Measurements from ENCODE around the gene ZNF611.
A peak's percentile ranks its signal among the peaks of the same experiment; 100 is the strongest.
"Not testable (repeated sequence)": the region's sequence is repeated elsewhere in the genome, so short reads cannot be mapped to it uniquely, and the experiment has no call there.

ZNF611 gene

GRCh38 chr19:52692431-52693008 lies 42.3 kb downstream of the ZNF611 start:
- TF ChIP-seq, protein P1, sequence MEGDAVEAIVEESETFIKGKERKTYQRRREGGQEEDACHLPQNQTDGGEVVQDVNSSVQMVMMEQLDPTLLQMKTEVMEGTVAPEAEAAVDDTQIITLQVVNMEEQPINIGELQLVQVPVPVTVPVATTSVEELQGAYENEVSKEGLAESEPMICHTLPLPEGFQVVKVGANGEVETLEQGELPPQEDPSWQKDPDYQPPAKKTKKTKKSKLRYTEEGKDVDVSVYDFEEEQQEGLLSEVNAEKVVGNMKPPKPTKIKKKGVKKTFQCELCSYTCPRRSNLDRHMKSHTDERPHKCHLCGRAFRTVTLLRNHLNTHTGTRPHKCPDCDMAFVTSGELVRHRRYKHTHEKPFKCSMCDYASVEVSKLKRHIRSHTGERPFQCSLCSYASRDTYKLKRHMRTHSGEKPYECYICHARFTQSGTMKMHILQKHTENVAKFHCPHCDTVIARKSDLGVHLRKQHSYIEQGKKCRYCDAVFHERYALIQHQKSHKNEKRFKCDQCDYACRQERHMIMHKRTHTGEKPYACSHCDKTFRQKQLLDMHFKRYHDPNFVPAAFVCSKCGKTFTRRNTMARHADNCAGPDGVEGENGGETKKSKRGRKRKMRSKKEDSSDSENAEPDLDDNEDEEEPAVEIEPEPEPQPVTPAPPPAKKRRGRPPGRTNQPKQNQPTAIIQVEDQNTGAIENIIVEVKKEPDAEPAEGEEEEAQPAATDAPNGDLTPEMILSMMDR (IDR thresholded peaks at IDR 0.05; ENCODE audit: low read depth, low read length, missing control alignments): no peak
- no peak overlapping the region for H3K4me3 ChIP-seq (replicated peaks; ENCODE audit: low read depth, low read length)
- no peak for DNase-seq (ENCODE audit: extremely low read depth, low read depth)

DNA sequence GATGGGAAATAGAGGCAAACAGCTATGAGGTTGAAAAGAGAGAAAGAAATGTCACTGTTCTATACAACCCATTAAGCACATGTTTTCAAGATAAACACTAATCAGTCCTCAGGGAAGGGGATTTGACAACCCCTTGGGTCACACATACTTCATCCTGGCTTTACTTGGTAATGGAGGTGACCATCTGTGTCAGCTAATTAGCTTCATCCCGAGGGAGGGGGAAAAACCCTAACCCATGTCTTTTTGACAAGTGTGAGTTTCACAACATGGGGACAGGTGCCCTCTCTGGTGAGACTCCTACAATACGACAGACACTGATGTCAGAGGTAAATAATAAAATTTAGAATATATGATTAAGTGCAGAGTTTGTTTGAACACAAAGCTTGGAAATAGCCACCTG lies 43.1 kb downstream of the ZNF611 start:
- TF ChIP-seq, protein P1 (IDR thresholded peaks at IDR 0.05; ENCODE audit: low read depth, low read length, missing control alignments): no peak
- no peak for DNase-seq (ENCODE audit: extremely low read depth, low read depth)
- no peak overlapping the region for H3K4me3 ChIP-seq (replicated peaks; ENCODE audit: low read depth, low read length)

- H3K4me3 ChIP-seq (replicated peaks; ENCODE audit: low read depth, low read length): no peak overlapping the region
- DNase-seq (ENCODE audit: extremely low read depth, low read depth): no peak
- TF ChIP-seq, protein P1 (IDR thresholded peaks at IDR 0.05; ENCODE audit: low read depth, low read length, missing control alignments): no peak
Observed at GRCh38 chr19:52691215-52691610, 43.6 kb downstream of the ZNF611 start.

DNA sequence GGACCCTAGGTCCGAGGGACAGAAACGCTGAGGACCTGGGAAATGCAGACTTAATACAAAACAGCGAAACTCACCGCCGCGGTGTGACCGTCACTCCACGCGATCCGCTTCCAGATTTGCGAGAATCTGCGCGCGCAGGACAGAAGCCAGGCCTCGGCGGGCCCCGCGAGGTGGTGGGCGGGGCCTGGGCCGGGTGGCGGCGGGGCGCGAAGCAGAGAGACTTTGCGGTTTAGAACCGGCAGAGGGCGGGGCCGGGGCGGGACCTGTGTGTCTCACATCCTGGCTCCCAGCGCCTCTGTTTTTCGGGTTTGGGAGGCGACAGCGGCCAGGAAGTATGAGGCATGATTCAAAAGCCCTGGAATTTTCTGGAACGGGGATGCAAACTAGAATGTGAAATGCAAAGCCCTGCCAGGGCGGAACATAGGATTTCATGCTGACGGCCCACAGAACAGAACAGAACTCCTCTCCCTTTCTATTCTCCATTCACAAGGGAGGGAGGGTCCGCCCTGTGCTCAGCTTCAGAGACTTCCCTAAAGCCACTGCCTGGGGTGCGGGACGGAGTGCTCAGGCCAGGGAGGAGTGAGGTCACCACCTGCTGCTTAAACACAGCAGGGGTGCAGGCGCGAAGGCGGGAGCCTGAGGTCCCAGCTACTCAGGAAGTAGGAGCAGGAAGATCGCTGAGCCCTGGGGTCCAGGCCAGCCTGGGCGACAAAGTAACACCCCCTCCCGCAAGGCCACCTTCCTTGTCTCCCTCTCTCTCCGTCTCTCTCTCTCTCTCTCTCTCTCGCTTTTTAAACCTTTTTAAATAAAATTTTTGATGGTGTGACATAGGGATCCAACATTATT lies 44.3 kb downstream of the ZNF611 start:
- TF ChIP-seq, protein P1 (IDR thresholded peaks at IDR 0.05; ENCODE audit: low read depth, low read length, missing control alignments): no peak
- H3K4me3 ChIP-seq (replicated peaks; ENCODE audit: low read depth, low read length): peak overlapping the region; percentile 63
- peak; percentile 59 for DNase-seq (ENCODE audit: extremely low read depth, low read depth)

- peak overlapping the region; percentile 63 for H3K4me3 ChIP-seq (replicated peaks; ENCODE audit: low read depth, low read length)
- DNase-seq (ENCODE audit: extremely low read depth, low read depth): no peak
- TF ChIP-seq, protein P1 (IDR thresholded peaks at IDR 0.05; ENCODE audit: low read depth, low read length, missing control alignments): no peak
Observed at GRCh38 chr19:52689843-52690368, 44.9 kb downstream of the ZNF611 start.

DNA sequence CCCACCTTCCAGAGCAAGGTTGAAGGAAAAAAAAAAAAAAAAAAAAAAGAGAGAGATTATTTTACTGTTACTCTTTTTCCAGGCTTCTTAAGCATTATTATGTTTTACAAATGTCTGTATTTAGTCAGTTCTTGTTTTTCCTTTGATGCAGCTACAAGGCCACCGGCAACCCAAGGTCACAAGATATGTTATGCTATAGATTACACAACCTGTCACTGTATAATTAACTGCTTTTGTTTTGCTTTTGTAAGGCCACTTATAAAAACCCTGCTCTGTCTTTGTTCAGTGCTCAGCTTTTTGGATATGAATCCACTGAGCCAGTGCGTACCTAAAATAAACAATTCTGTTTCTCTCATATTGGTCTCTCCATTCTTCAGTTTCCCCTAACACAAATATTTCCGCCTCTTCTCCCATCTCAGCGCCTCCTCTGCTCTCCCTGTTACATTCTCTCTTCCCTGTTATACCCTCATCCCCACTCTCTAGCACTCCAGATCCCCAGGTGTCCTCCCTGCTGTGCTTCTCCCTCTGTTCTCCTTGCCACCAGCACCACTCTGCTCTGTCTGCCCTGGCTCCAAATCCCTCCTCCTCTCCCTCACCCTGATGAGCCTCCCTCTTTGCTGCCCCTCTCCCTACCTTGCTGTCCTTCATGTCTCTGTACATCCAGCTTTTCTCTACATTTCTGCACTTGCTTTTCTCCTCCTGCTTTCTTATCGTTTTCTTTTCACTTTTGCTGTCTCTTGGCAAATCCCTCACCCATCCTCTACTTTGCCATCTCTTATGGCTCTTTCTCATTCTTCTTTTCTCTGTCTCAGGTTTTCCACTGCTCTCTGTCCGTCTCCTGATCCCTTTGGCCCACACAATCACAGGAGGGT lies 45.7 kb downstream of the ZNF611 start:
- DNase-seq (ENCODE audit: extremely low read depth, low read depth): not testable (repeated sequence)
- peak overlapping the region; percentile 63 for H3K4me3 ChIP-seq (replicated peaks; ENCODE audit: low read depth, low read length)

Measured in HFF-Myc (cell line).